Choroid plexus epithelial cell (primary cell): Measurements from ENCODE around the gene GNB1.
A peak's percentile ranks its signal among the peaks of the same experiment; 100 is the strongest.
"Not testable (repeated sequence)": the region's sequence is repeated elsewhere in the genome, so short reads cannot be mapped to it uniquely, and the experiment has no call there.

Source experiments
- DNase-seq: peaks from one replicate; pipeline ENCODE4 v3.0.0-alpha.2; 2010; ENCODE audit warnings: low read depth
- H3K4me3 ChIP-seq: 2 replicates; pipeline ENCODE4 v1.5.1; 2011; ENCODE audit warnings: low read depth, mild to moderate bottlenecking, control low read depth, low read length, moderate library complexity
- TF ChIP-seq, protein P1 (sequence below): conservative IDR thresholded peaks from 2 replicates; pipeline ENCODE4 v1.5.1; 2011; ENCODE audit warnings: low read depth, mild to moderate bottlenecking, control low read depth, inconsistent platforms, low read length, moderate library complexity

Gene GNB1

DNA sequence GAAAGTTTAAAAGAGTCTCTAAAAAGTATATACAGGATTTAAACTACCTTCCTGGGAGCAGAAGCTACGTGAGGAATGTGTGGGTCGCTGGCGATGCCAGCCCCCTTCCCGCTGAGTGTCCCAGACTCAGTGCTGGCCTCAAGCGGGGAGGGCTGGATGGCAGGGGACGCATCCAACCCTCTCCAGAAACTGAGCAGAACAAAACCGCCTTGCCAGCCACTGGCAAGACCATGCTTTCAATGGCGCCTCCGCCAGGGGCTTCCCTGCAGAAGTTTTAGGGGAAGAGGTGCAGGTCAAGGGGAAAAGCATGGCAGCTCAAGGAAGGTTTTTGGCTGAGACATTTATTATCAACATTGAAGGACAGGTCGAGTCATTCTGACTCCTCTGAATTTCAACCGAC lies 138.7 kb downstream of the GNB1 start:
- DNase-seq, result no peak
- TF ChIP-seq, protein P1, sequence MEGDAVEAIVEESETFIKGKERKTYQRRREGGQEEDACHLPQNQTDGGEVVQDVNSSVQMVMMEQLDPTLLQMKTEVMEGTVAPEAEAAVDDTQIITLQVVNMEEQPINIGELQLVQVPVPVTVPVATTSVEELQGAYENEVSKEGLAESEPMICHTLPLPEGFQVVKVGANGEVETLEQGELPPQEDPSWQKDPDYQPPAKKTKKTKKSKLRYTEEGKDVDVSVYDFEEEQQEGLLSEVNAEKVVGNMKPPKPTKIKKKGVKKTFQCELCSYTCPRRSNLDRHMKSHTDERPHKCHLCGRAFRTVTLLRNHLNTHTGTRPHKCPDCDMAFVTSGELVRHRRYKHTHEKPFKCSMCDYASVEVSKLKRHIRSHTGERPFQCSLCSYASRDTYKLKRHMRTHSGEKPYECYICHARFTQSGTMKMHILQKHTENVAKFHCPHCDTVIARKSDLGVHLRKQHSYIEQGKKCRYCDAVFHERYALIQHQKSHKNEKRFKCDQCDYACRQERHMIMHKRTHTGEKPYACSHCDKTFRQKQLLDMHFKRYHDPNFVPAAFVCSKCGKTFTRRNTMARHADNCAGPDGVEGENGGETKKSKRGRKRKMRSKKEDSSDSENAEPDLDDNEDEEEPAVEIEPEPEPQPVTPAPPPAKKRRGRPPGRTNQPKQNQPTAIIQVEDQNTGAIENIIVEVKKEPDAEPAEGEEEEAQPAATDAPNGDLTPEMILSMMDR, result no peak
- no peak overlapping the region for H3K4me3 ChIP-seq

- not testable (repeated sequence) for DNase-seq, H3K4me3 ChIP-seq
Measured at GRCh38 chr1:1749941-1750340, 140.9 kb downstream of the GNB1 start.

GRCh38 chr1:1748686-1749321 lies 142.1 kb downstream of the GNB1 start:
- TF ChIP-seq, protein P1, result no peak

DNA sequence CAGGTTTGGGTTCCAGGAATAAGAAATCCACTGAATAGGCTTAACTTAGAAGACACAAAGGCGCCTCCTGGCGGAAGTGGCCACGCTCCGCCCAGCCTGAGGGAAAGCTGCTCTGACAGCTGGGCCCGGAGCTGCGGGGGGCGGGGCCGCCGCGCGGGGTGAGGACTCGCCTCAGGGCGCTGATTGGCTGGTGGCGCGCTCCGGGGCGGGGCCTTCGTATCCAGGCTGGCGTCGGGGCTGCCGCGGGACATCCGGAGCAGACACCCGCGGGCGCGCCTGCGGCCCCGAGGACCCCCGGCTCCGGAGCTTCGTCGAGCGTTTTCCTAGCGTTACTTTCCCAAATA lies 144.3 kb downstream of the GNB1 start:
- not testable (repeated sequence) for DNase-seq, H3K4me3 ChIP-seq

More at GRCh38 chr1:1748686-1749321, 142.1 kb downstream of the GNB1 start:
- no peak overlapping the region for H3K4me3 ChIP-seq
- DNase-seq, result peak; percentile 8

GRCh38 chr1:1745651-1746565 lies 145.0 kb downstream of the GNB1 start:
- H3K4me3 ChIP-seq, result peak overlapping the region; percentile 52
- peak; percentile 30 for DNase-seq

- not testable (repeated sequence) for DNase-seq, H3K4me3 ChIP-seq
Measured at GRCh38 chr1:1742529-1742928, 148.4 kb downstream of the GNB1 start.

GRCh38 chr1:1741013-1741412 lies 149.9 kb downstream of the GNB1 start:
- H3K4me3 ChIP-seq, result not testable (repeated sequence)
- DNase-seq, result peak; percentile 98

DNA sequence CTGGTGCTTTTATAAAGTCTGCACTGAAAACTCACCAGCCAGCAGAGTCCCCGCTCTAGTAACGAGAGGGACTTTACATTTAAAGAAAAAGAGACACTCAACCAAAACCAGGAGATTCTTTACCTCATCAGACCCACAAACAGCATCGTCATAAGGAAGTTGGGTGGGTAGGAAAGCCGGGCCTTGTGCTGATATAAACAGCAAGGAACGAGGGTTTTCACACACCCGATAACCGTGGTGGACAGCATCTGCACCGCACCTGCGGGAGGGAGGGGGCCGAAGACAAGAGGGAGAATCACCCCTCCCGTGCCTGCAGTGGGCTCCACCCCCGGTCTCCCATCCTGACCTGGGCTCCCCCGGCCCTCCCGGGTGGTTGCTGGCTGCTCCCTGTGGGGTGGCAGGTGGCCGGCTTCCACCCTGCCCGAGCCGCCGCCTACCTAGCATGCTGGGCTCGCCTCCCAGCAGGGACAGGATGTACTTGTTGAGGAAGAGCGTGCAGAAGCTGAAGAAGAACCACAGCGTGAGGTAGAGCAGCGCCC lies 152.0 kb downstream of the GNB1 start:
- not testable (repeated sequence) for DNase-seq, H3K4me3 ChIP-seq

- H3K4me3 ChIP-seq, DNase-seq: not testable (repeated sequence)
Measured at GRCh38 chr1:1737675-1738590, 153.0 kb downstream of the GNB1 start.
